Trophoblast cell (in vitro differentiated cells and primary cell): ENCODE results near the gene AGER.
A peak's percentile ranks its signal among the peaks of the same experiment; 100 is the strongest.

ENCODE experiments used
- DNase-seq, 2 donors: peaks; one replicate each; pipeline ENCODE4 v3.0.0-alpha.2; 2016
- H2AFZ ChIP-seq: 2 replicates; pipeline ENCODE4 v1.6.1; 2013; ENCODE audit warnings: low read length, moderate library complexity, mild to moderate bottlenecking; ENCODE audit not compliant: insufficient read depth, poor library complexity
- H2AK5ac ChIP-seq: 2 replicates; pipeline ENCODE4 v1.6.1; 2013; ENCODE audit warnings: mild to moderate bottlenecking, low read length
- H2BK120ac ChIP-seq: 2 replicates; pipeline ENCODE4 v1.6.1; 2013; ENCODE audit warnings: low read length, mild to moderate bottlenecking, moderate library complexity; ENCODE audit not compliant: insufficient read depth, poor library complexity
- H2BK12ac ChIP-seq: 2 replicates; pipeline ENCODE4 v1.6.1; 2013; ENCODE audit warnings: mild to moderate bottlenecking, low read length, moderate library complexity
- H2BK5ac ChIP-seq: 2 replicates; pipeline ENCODE4 v1.6.1; 2013; ENCODE audit warnings: low read length, low read depth, moderate library complexity, mild to moderate bottlenecking; ENCODE audit not compliant: poor library complexity
- H3K14ac ChIP-seq: 2 replicates; pipeline ENCODE4 v1.6.1; 2013; ENCODE audit warnings: mild to moderate bottlenecking, low read length
- H3K18ac ChIP-seq: 2 replicates; pipeline ENCODE4 v1.6.1; 2013; ENCODE audit warnings: mild to moderate bottlenecking, low read length
- H3K23ac ChIP-seq: 2 replicates; pipeline ENCODE4 v1.6.1; 2013; ENCODE audit warnings: low read length
- H3K27ac ChIP-seq: 2 replicates; pipeline ENCODE4 v1.5.1; 2013; ENCODE audit warnings: low read depth, mild to moderate bottlenecking, inconsistent platforms, low read length, moderate library complexity
- H3K27me3 ChIP-seq: 2 replicates; pipeline ENCODE4 v1.6.1; 2013; ENCODE audit warnings: inconsistent platforms, mild to moderate bottlenecking, low read length, moderate library complexity; ENCODE audit not compliant: insufficient read depth
- H3K36me3 ChIP-seq, 2 experiments: 1 replicate in 1 of 2; 2 replicates in 1 of 2; pipeline ENCODE4 v1.6.1; 2013; ENCODE audit warnings: low read length in 2 of 2, mild to moderate bottlenecking in 2 of 2, moderate library complexity in 1 of 2; ENCODE audit not compliant: insufficient read depth in 2 of 2, control insufficient read depth in 1 of 2
- H3K4ac ChIP-seq: 2 replicates; pipeline ENCODE4 v1.6.1; 2013; ENCODE audit warnings: low read depth, mild to moderate bottlenecking, low read length, moderate library complexity
- H3K4me1 ChIP-seq, 2 experiments: 1 replicate in 1 of 2; 2 replicates in 1 of 2; pipeline ENCODE4 v1.6.1; 2013; ENCODE audit warnings: low read length in 2 of 2, mild to moderate bottlenecking in 2 of 2, moderate library complexity in 1 of 2; ENCODE audit not compliant: insufficient read depth in 2 of 2, control insufficient read depth in 1 of 2
- H3K4me2 ChIP-seq: 2 replicates; pipeline ENCODE4 v1.6.1; 2013; ENCODE audit warnings: inconsistent platforms, mild to moderate bottlenecking, low read length, moderate library complexity
- H3K4me3 ChIP-seq: 2 replicates; pipeline ENCODE4 v1.5.1; 2013; ENCODE audit warnings: mild to moderate bottlenecking, low read depth, low read length, inconsistent platforms
- H3K79me1 ChIP-seq: one replicate; pipeline ENCODE4 v1.6.1; 2013; ENCODE audit warnings: low read length
- H3K79me2 ChIP-seq: 2 replicates; pipeline ENCODE4 v1.6.1; 2013; ENCODE audit warnings: low read length, mild to moderate bottlenecking; ENCODE audit not compliant: control insufficient read depth, insufficient read depth, poor library complexity
- H3K9ac ChIP-seq: 2 replicates; pipeline ENCODE4 v1.6.1; 2013; ENCODE audit warnings: mild to moderate bottlenecking, low read length
- H3K9me3 ChIP-seq: 2 replicates; pipeline ENCODE4 v1.6.1; 2013; ENCODE audit warnings: low read depth, mild to moderate bottlenecking, control low read depth, inconsistent platforms, low read length; ENCODE audit not compliant: insufficient read depth
- H4K12ac ChIP-seq: 2 replicates; pipeline ENCODE4 v1.6.1; 2013; ENCODE audit warnings: low read depth, mild to moderate bottlenecking, low read length, moderate library complexity
- H4K8ac ChIP-seq: 2 replicates; pipeline ENCODE4 v1.6.1; 2013; ENCODE audit warnings: low read depth, mild to moderate bottlenecking, low read length, moderate library complexity
- H4K91ac ChIP-seq: one replicate; pipeline ENCODE4 v1.6.1; 2013; ENCODE audit warnings: low read depth, mild to moderate bottlenecking, low read length, moderate library complexity
- WGBS: extraction: QIAGEN DNeasy Blood & Tissue Kit; methylation state at CpG from one replicate; pipeline ENCODE4 v1.1.7; 2013; ENCODE audit warnings: missing lambda C conversion rate; ENCODE audit not compliant: insufficient read length, insufficient coverage; ENCODE audit errors: extremely low coverage; 5-methylcytosine and 5-hydroxymethylcytosine counted together

Gene AGER

DNA sequence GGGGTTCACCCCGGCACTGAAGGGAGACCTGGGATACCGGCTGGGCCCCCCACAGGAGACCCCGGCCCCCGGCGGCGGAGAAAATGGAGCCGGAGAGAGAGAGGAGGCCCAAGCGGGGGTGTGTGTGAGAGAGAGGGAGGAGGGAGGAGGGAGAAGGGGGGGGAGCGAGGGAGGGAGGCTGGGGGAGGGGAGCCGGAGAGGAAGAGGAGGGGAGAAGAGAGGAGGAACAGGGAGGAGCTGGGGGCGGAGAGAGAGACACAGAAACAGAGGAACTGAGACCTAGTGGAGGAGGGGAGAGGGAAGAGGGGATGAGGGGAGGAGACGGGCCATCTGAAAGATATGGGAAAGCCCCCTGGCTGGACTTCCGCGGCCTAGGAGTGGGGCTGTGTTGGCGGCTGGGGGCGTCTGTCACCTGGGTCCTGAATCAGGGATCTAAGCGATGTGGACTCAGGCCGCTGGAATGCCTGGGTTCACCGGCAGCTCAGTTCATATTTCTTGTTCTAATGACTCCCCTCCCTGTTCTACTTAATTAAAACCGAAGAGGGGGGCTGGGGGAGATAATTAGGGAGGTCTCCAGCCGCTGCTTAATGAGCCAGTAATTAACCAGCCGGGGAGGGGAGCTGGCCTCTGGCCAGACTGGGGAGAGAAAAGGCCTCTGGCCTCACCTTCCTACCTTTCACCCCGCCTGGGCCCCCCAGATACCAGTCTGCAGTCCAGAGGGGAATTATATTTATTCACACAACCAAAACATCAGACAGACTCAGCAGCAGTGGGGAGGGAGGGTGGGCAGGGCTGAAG, 6.2 kb upstream of the AGER start, which contains the start of gene PBX2:
Gene PBX2 (minus strand): TSS at position 149 of the 798 bp plus-strand sequence. CDS start 287 bp downstream, outside the sequence.
- no CpG with 5 or more reads among the region's 23 CpGs for WGBS
- Histone ChIP-seq H3K14ac (peak within 1 kb of the TSS; percentile 94), H4K12ac (peak within 1 kb of the TSS; percentile 93), H2AK5ac (peak within 1 kb of the TSS; percentile 80), H4K8ac (peak within 1 kb of the TSS; percentile 97), H2BK120ac (peak within 1 kb of the TSS; percentile 93), H3K4me3 (peak within 1 kb of the TSS; percentile 71), H2BK12ac (peak within 1 kb of the TSS; percentile 85), H2BK5ac (peak within 1 kb of the TSS; percentile 92), H3K27ac (peak within 1 kb of the TSS; percentile 70), H3K79me1 (peaks cover 21% of the 10 kb centered on the region), H3K23ac (no peak within 1 kb of the TSS), H3K9me3 (no peaks in the 10 kb centered on the region), H3K27me3 (no peaks in the 10 kb centered on the region), H3K79me2 (peaks cover 11% of the 10 kb centered on the region), H2AFZ (peak within 1 kb of the TSS; percentile 51), H3K4me2 (peak within 1 kb of the TSS; percentile 86), H3K4ac (peak within 1 kb of the TSS; percentile 85), H3K9ac (peak within 1 kb of the TSS; percentile 62), H3K36me3 (peaks cover 20 to 22% of the 10 kb centered on the region in 2 experiments), H4K91ac (peak within 1 kb of the TSS; percentile 92), H3K4me1 (peaks cover 15 to 24% of the 10 kb centered on the region in 2 experiments), H3K18ac (peak within 1 kb of the TSS; percentile 89)
- DNase-seq: peak; percentile 52 to 65

DNA sequence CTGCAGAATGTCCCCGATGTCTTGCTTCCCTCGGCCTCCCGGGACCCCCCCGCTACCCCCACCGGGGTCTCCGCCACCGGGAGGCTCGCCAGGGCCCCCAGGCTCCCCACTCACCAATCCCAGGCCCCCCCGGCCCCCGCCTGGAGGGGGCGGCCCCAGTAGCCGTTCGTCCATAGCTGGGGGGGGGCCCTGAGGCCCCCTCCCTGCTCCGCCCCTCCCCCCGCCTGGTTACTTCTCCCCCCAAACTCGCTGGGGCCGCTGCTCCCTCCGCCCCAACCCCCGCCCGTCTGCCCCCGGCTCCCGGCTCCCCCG, 5.6 kb upstream of the AGER start:
- peaks cover 11% of the 10 kb centered on the region for H3K79me2 ChIP-seq
- peak overlapping the region; percentile 62 for H3K9ac ChIP-seq
- peak overlapping the region; percentile 75 for H2BK5ac ChIP-seq
- H4K91ac ChIP-seq: peak overlapping the region; percentile 81
- H2BK120ac ChIP-seq: peak overlapping the region; percentile 47
- peak overlapping the region; percentile 94 for H3K14ac ChIP-seq
- peak overlapping the region; percentile 86 for H3K4me2 ChIP-seq
- H3K27ac ChIP-seq: peak overlapping the region; percentile 55
- no peak overlapping the region for H2BK12ac ChIP-seq
- no peaks in the 10 kb centered on the region for H3K27me3 ChIP-seq
- DNase-seq: no peak
- no CpG with 5 or more reads among the region's 23 CpGs for WGBS
- H2AFZ ChIP-seq: no peak overlapping the region
- H4K12ac ChIP-seq: peak overlapping the region; percentile 68
- H3K4me3 ChIP-seq: peak overlapping the region; percentile 71
- peak overlapping the region; percentile 85 for H3K4ac ChIP-seq
- H2AK5ac ChIP-seq: peak overlapping the region; percentile 48
- no peaks in the 10 kb centered on the region for H3K9me3 ChIP-seq
- H3K4me1 ChIP-seq: peaks cover 10 to 24% of the 10 kb centered on the region in 2 experiments
- H3K79me1 ChIP-seq: peaks cover 18% of the 10 kb centered on the region
- peaks cover 20 to 22% of the 10 kb centered on the region in 2 experiments for H3K36me3 ChIP-seq
- H3K23ac ChIP-seq: no peak overlapping the region
- peak overlapping the region; percentile 61 for H4K8ac ChIP-seq
- H3K18ac ChIP-seq: peak overlapping the region; percentile 78

DNA sequence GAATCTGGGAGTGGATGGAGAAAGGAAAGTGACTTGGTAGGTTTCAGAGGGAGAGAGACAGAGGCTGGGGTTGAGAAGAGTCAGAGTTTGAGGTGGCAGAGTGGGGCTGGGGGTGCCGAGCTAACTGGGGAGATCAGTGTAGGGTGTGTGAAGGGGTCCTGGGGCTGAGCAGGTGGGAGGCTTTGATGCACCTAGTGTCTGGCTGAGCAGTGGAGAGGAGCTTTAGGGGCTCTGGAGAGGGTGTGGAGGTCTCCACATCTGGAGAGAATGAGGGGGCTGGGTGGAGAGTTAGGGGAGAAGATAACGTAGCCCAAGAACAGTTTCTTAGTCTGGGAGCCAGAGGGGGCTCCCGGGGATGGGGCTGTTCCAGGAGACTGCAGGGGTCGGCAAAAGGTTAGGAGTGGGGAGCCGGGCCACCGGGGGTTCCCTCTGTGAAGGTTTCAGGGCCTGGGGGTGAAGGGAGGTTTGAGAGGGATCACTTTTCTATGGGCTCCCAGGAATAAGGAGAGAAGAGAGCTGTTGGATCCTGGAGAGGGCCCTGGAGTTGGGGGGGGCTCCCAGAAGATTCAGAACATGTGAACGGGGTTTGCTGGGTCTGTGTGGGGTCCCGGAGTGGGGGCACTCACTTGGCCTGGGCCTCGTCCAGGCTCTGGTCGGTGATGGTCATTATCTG, 5.2 kb upstream of the AGER start:
- peak overlapping the region; percentile 81 for H4K91ac ChIP-seq
- H3K18ac ChIP-seq: peak overlapping the region; percentile 78
- DNase-seq: no peak
- peak overlapping the region; percentile 55 for H3K27ac ChIP-seq
- H3K14ac ChIP-seq: peak overlapping the region; percentile 94
- H2AFZ ChIP-seq: no peak overlapping the region
- peak overlapping the region; percentile 75 for H2BK5ac ChIP-seq
- H3K4me2 ChIP-seq: peak overlapping the region; percentile 86
- H2BK120ac ChIP-seq: peak overlapping the region; percentile 47
- peaks cover 18% of the 10 kb centered on the region for H3K79me1 ChIP-seq
- WGBS: no CpG with 5 or more reads among the region's 10 CpGs
- H3K4me1 ChIP-seq: peaks cover 10 to 26% of the 10 kb centered on the region in 2 experiments
- H3K23ac ChIP-seq: no peak overlapping the region
- H3K36me3 ChIP-seq: peaks cover 22% of the 10 kb centered on the region in 2 experiments
- H3K4ac ChIP-seq: peak overlapping the region; percentile 85
- H3K9ac ChIP-seq: peak overlapping the region; percentile 62
- H3K79me2 ChIP-seq: peaks cover 11% of the 10 kb centered on the region
- peak overlapping the region; percentile 68 for H4K12ac ChIP-seq
- peak overlapping the region; percentile 48 for H2AK5ac ChIP-seq
- no peaks in the 10 kb centered on the region for H3K9me3 ChIP-seq
- H3K27me3 ChIP-seq: no peaks in the 10 kb centered on the region
- H4K8ac ChIP-seq: peak overlapping the region; percentile 61
- no peak overlapping the region for H2BK12ac ChIP-seq
- peak overlapping the region; percentile 71 for H3K4me3 ChIP-seq

DNA sequence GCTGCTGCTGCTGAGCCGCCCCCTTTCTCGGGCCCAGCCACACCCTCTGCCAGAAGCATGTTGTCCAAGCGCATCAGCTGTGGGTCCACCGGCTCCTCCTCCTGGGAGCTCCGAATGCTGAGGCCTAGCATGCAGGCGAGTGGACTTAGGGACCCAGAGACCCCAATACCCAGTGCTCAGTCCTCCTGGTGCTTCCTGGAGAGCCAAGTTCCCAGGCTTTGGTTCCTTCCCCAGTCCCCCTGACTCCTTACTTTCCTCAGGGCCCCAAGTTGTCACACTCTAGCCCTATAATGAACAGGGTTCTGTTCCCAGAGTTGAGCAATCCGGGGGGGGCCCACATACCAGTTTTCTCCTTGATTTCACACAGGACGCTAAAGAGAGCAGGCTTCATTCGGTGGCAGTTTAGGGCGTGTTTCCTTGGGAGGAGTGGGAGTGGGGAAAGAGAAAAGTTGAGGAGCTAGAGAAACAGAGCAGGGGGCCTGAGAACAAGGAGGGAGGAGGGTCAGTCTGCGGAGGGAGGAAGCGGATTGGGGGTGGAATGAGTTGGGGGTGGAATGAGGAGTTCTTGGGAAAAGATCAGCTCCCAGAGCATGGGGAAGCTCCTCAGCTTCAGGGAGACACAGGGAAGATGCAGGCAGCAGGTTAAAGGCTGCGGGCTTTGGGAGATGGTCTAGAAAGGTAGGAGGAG, 4.5 kb upstream of the AGER start:
- Histone ChIP-seq H3K27ac (no peak overlapping the region), H3K79me2 (peaks cover 11% of the 10 kb centered on the region), H3K4ac (peak overlapping the region; percentile 85), H4K12ac (peak overlapping the region; percentile 6), H3K9ac (peak overlapping the region; percentile 62), H3K4me2 (peak overlapping the region; percentile 86), H2AFZ (no peak overlapping the region), H3K9me3 (no peaks in the 10 kb centered on the region), H3K27me3 (no peaks in the 10 kb centered on the region), H2BK5ac (no peak overlapping the region), H3K4me3 (no peak overlapping the region), H3K23ac (no peak overlapping the region), H4K8ac (no peak overlapping the region), H2AK5ac (no peak overlapping the region), H2BK12ac (no peak overlapping the region), H3K4me1 (peaks cover 10 to 28% of the 10 kb centered on the region in 2 experiments), H3K14ac (peak overlapping the region; percentile 94), H3K79me1 (peaks cover 18% of the 10 kb centered on the region), H3K18ac (no peak overlapping the region), H4K91ac (peak overlapping the region; percentile 81), H3K36me3 (peaks cover 24 to 26% of the 10 kb centered on the region in 2 experiments), H2BK120ac (no peak overlapping the region)
- DNase-seq: peak in 1 of 2 donors; percentile 48
- no CpG with 5 or more reads among the region's 13 CpGs for WGBS
